PC-9 (cell line): ENCODE data around the gene CACNG8. TPM values are rescaled to one million over a fixed set of nuclear protein-coding genes. Genes with fewer than 3 reads are reported as not detected.

Experiments used
- BruUV-seq: library from RNA; stranded (reverse); fragments of 400-500 nt; replicated peaks from 2 replicates; lab custom pipeline; 2021; lab: Mats Ljungman, UMichigan
- CTCF ChIA-PET: fragments of 300-600 bp; sonication (Branson Sonifier 250); formaldehyde crosslinking; loops from one replicate; lab custom pipeline; 2022; ENCODE audit warnings: antibody characterized with exemption; lab: Charles Lee
- POLR2A ChIA-PET: fragments of 300-600 bp; sonication (Branson Sonifier 250); formaldehyde crosslinking; loops from one replicate; lab custom pipeline; 2022; ENCODE audit warnings: antibody characterized with exemption; ENCODE audit not compliant: unreplicated experiment; lab: Charles Lee
- DNase-seq, 2 experiments: peaks; one replicate each; pipeline versions ENCODE4 v3.0.0 to v3.0.0-alpha.2; 2015 to 2022; ENCODE audit warnings: mixed read lengths in 1 of 2
- H2AFZ ChIP-seq: fragments of 200-600 bp; sonication (generic); 2 replicates; pipeline ENCODE4 v1.8.1; 2017; ENCODE audit warnings: antibody characterized with exemption
- H3F3A ChIP-seq: fragments of 200-600 bp; sonication (generic); 2 replicates; pipeline ENCODE4 v1.8.1; 2017; ENCODE audit warnings: antibody characterized with exemption, mild to moderate bottlenecking, low read depth; ENCODE audit not compliant: insufficient read depth
- H3K27ac ChIP-seq: fragments of 200-600 bp; sonication (generic); 2 replicates; pipeline ENCODE4 v1.6.1; 2016; ENCODE audit warnings: mixed run types
- H3K27me3 ChIP-seq: fragments of 200-600 bp; sonication (generic); 2 replicates; pipeline ENCODE4 v1.6.1; 2016; ENCODE audit warnings: low read depth, mixed run types; ENCODE audit not compliant: insufficient read depth
- H3K36me3 ChIP-seq: fragments of 200-600 bp; sonication (generic); 2 replicates; pipeline ENCODE4 v1.6.1; 2016; ENCODE audit warnings: low read depth, mixed run types
- H3K4me1 ChIP-seq: fragments of 200-600 bp; sonication (generic); replicated peaks from 2 replicates; pipeline ENCODE4 v1.6.1; 2016; ENCODE audit warnings: mixed run types; ENCODE audit not compliant: insufficient read depth
- H3K4me2 ChIP-seq: fragments of 200-600 bp; sonication (generic); 2 replicates; pipeline ENCODE4 v1.6.1; 2017; ENCODE audit warnings: mixed run types
- H3K4me3 ChIP-seq: fragments of 200-600 bp; sonication (generic); 2 replicates; pipeline ENCODE4 v1.6.1; 2016; ENCODE audit warnings: mixed run types
- H3K79me2 ChIP-seq: fragments of 200-600 bp; sonication (generic); 2 replicates; pipeline ENCODE4 v1.6.1; 2017; ENCODE audit warnings: low read depth, mixed run types
- H3K9me2 ChIP-seq: fragments of 200-600 bp; sonication (generic); 2 replicates; pipeline ENCODE4 v1.8.1; 2017; ENCODE audit warnings: mild to moderate bottlenecking; ENCODE audit not compliant: insufficient read depth
- H3K9me3 ChIP-seq: fragments of 200-600 bp; sonication (generic); 2 replicates; pipeline ENCODE4 v1.8.1; 2016; ENCODE audit warnings: low read depth; ENCODE audit not compliant: insufficient read depth
- H4K20me1 ChIP-seq: fragments of 200-600 bp; sonication (generic); 2 replicates; pipeline ENCODE4 v1.8.1; 2017; ENCODE audit not compliant: insufficient read depth
- EZH2 ChIP-seq: fragments of 200-600 bp; sonication (generic); IDR thresholded peaks from 2 replicates; pipeline ENCODE4 v1.8.0; 2017; ENCODE audit warnings: antibody characterized with exemption, low read depth
- intact Hi-C: fragments of 100-400 bp; cut with micrococcal nuclease; formaldehyde crosslinking; loops from one replicate; pipeline ENCODE4 v1.10.0; 2022; ENCODE audit not compliant: unreplicated experiment
- total RNA-seq: library from RNA; stranded (reverse); gene quantifications from 2 replicates; pipeline ENCODE4 v1.2.3, GENCODE V29; 2021
- TF ChIP-seq, protein P1 (sequence below): fragments of 200-600 bp; sonication (generic); conservative IDR thresholded peaks from 2 replicates; pipeline ENCODE4 v1.6.1; 2017; ENCODE audit warnings: mixed run types, antibody characterized with exemption, mild to moderate bottlenecking, moderate library complexity

CACNG8 gene
- total RNA-seq, 1 experiment from 2014 or later, result 2.9 TPM

GRCh38 chr19:53960187-53960586 lies 2.5 kb upstream of the CACNG8 start:
- Histone ChIP-seq H4K20me1 (no peaks in the 10 kb centered on the region), H3K4me1 (peaks cover 13% of the 10 kb centered on the region), H3K27ac (no peak overlapping the region), H3K36me3 (no peaks in the 10 kb centered on the region), H3K4me2 (0 out of 2 replicates have a peak overlapping the region, but pooled peaks have one; percentile 1), H3K9me3 (no peaks in the 10 kb centered on the region), H3K9me2 (no peaks in the 10 kb centered on the region), H3K4me3 (no peak overlapping the region), H3K79me2 (no peaks in the 10 kb centered on the region), H2AFZ (no peak overlapping the region), H3K27me3 (peaks cover 7% of the 10 kb centered on the region; the same call in 1 of the 2 replicates), H3F3A (peaks cover 22% of the 10 kb centered on the region; the same call in 1 of the 2 replicates)
- POLR2A ChIA-PET, result no interaction called here
- intact Hi-C loops, result no loop called here
- DNase-seq, result no peak
- CTCF ChIA-PET, result interaction anchor here (0.5 kb wide), 1 partner anchor 327 kb away, joined by 3 read pairs; no protein-coding TSS in a partner anchor
- TF ChIP-seq, protein P1, sequence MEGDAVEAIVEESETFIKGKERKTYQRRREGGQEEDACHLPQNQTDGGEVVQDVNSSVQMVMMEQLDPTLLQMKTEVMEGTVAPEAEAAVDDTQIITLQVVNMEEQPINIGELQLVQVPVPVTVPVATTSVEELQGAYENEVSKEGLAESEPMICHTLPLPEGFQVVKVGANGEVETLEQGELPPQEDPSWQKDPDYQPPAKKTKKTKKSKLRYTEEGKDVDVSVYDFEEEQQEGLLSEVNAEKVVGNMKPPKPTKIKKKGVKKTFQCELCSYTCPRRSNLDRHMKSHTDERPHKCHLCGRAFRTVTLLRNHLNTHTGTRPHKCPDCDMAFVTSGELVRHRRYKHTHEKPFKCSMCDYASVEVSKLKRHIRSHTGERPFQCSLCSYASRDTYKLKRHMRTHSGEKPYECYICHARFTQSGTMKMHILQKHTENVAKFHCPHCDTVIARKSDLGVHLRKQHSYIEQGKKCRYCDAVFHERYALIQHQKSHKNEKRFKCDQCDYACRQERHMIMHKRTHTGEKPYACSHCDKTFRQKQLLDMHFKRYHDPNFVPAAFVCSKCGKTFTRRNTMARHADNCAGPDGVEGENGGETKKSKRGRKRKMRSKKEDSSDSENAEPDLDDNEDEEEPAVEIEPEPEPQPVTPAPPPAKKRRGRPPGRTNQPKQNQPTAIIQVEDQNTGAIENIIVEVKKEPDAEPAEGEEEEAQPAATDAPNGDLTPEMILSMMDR, result no peak
- TF ChIP-seq EZH2, result no peak
- BruUV-seq, result no TSS peak

- peak overlapping the region; percentile 72 for H3K4me2 ChIP-seq
- no TSS peak for BruUV-seq
Observed at GRCh38 chr19:53960886-53961285, 1.9 kb upstream of the CACNG8 start.

GRCh38 chr19:53961523-53962356 lies 997 bp upstream of the CACNG8 start:
- no peaks in the 10 kb centered on the region for H3K9me2 ChIP-seq
- no peaks in the 10 kb centered on the region for H3K36me3 ChIP-seq
- no peaks in the 10 kb centered on the region for H4K20me1 ChIP-seq
- POLR2A ChIA-PET, result no interaction called here
- H2AFZ ChIP-seq, result peak overlapping the region; percentile 70
- H3K9me3 ChIP-seq, result no peaks in the 10 kb centered on the region
- BruUV-seq, result no TSS peak
- intact Hi-C loops, result no loop called here
- H3F3A ChIP-seq, result peaks cover 13% of the 10 kb centered on the region; the same call in 1 of the 2 replicates
- H3K27ac ChIP-seq, result no peak overlapping the region
- CTCF ChIA-PET, result no interaction called here
- H3K79me2 ChIP-seq, result no peaks in the 10 kb centered on the region
- H3K27me3 ChIP-seq, result peaks cover 7% of the 10 kb centered on the region; the same call in 1 of the 2 replicates
- no peak for TF ChIP-seq EZH2
- TF ChIP-seq, protein P1, result no peak
- DNase-seq, result no peak
- H3K4me3 ChIP-seq, result peak overlapping the region; percentile 55
- peak overlapping the region; percentile 72 for H3K4me2 ChIP-seq
- peaks cover 13% of the 10 kb centered on the region for H3K4me1 ChIP-seq

More at GRCh38 chr19:53960886-53961285, 1.9 kb upstream of the CACNG8 start:
- DNase-seq, result no peak
- Histone ChIP-seq H3K36me3 (no peaks in the 10 kb centered on the region), H3K27me3 (peaks cover 7% of the 10 kb centered on the region; the same call in 1 of the 2 replicates), H3K27ac (no peak overlapping the region), H2AFZ (no peak overlapping the region), H3K79me2 (no peaks in the 10 kb centered on the region), H4K20me1 (no peaks in the 10 kb centered on the region), H3K9me2 (no peaks in the 10 kb centered on the region), H3F3A (peaks cover 17% of the 10 kb centered on the region; the same call in 1 of the 2 replicates), H3K9me3 (no peaks in the 10 kb centered on the region), H3K4me1 (peaks cover 13% of the 10 kb centered on the region), H3K4me3 (no peak overlapping the region)
- intact Hi-C loops, result no loop called here
- ChIA-PET POLR2A (no interaction called here), CTCF (no interaction called here)
- TF ChIP-seq, protein P1, result no peak
- no peak for TF ChIP-seq EZH2
